T-cell (primary cell): ENCODE measurements around the gene ARRB2. TPM values are rescaled to one million over a fixed set of nuclear protein-coding genes. Genes with fewer than 3 reads are reported as not detected.

ENCODE experiments used
- ATAC-seq, 4 experiments: fragments of 200-7000 bp in 3 of 4; fragments of 150-1000 bp in 1 of 4; cut with Tn5 transposase; replicated peaks in 1 of 4; 1 replicate in 3 of 4; 2 replicates in 1 of 4; pipeline ENCODE4 v1.10.0; 2021; ENCODE audit warnings: moderate library complexity in 3 of 4, mild to moderate bottlenecking in 2 of 4, moderate number of reproducible peaks in 1 of 4
- CTCF ChIA-PET, 2 donors: fragments of 300-600 bp; sonication (Branson Sonifier 250); formaldehyde crosslinking; loops; one replicate each; lab custom pipeline; 2022; ENCODE audit warnings: antibody characterized with exemption in 2 of 2; lab: Charles Lee
- POLR2A ChIA-PET, 2 donors: fragments of 300-600 bp; sonication (Branson Sonifier 250); formaldehyde crosslinking; loops; one replicate each; lab custom pipeline; 2022; ENCODE audit warnings: antibody characterized with exemption in 2 of 2; lab: Charles Lee
- DNase-seq, 35 experiments: peaks; one replicate each; pipeline versions ENCODE4 v3.0.0 to v3.0.0-alpha.2; 2013 to 2023
- H3K27ac ChIP-seq: one replicate; pipeline ENCODE4 v1.5.1; 2013; ENCODE audit warnings: low read length
- H3K27me3 ChIP-seq, 2 experiments: replicated peaks in 1 of 2; 1 replicate in 1 of 2; 2 replicates in 1 of 2; pipeline versions ENCODE4 v1.6.1 to v1.7.0; 2013; ENCODE audit warnings: low read length in 1 of 2, mixed read lengths in 1 of 2; ENCODE audit not compliant: control insufficient read depth in 2 of 2, insufficient read depth in 2 of 2; ENCODE audit errors: extremely low read depth in 1 of 2
- H3K36me3 ChIP-seq, 2 donors: 1 replicate in 1 of 2; 2 replicates in 1 of 2; pipeline versions ENCODE4 v1.6.1 to v1.7.0; 2013; ENCODE audit warnings: low read length in 1 of 2; ENCODE audit not compliant: control insufficient read depth in 2 of 2, insufficient read depth in 1 of 2; ENCODE audit errors: extremely low read depth in 1 of 2
- H3K4me1 ChIP-seq, 2 experiments: 1 replicate in 1 of 2; 2 replicates in 1 of 2; pipeline versions ENCODE4 v1.6.1 to v1.7.0; 2013; ENCODE audit warnings: low read length in 2 of 2, mixed read lengths in 1 of 2; ENCODE audit not compliant: insufficient read depth in 2 of 2, control insufficient read depth in 1 of 2; ENCODE audit errors: extremely low read depth in 1 of 2
- H3K4me3 ChIP-seq, 2 donors: 1 replicate in 1 of 2; 2 replicates in 1 of 2; pipeline versions ENCODE4 v1.5.1 to v1.7.0; 2013; ENCODE audit warnings: mild to moderate bottlenecking in 2 of 2, low read length in 1 of 2, moderate library complexity in 1 of 2; ENCODE audit not compliant: control insufficient read depth in 1 of 2; ENCODE audit errors: extremely low read depth in 1 of 2
- H3K9me3 ChIP-seq: 2 replicates; pipeline ENCODE4 v1.7.0; 2013
- H3K27ac Mint-ChIP-seq, 2 donors: one replicate each; pipeline ENCODE4 v1.8.0; 2020 to 2021; ENCODE audit warnings: mild to moderate bottlenecking in 2 of 2, mixed read lengths in 2 of 2
- H3K27me3 Mint-ChIP-seq, 2 donors: one replicate each; pipeline ENCODE4 v1.8.0; 2021 to 2022; ENCODE audit warnings: mixed read lengths in 2 of 2
- H3K36me3 Mint-ChIP-seq: one replicate; pipeline ENCODE4 v1.8.0; 2021; ENCODE audit warnings: mixed read lengths
- H3K4me1 Mint-ChIP-seq, 3 donors: one replicate each; pipeline ENCODE4 v1.8.0; 2020 to 2022; ENCODE audit warnings: mixed read lengths in 3 of 3, mild to moderate bottlenecking in 1 of 3
- H3K4me3 Mint-ChIP-seq, 3 donors: one replicate each; pipeline ENCODE4 v1.8.0; 2020 to 2022; ENCODE audit warnings: mild to moderate bottlenecking in 3 of 3, mixed read lengths in 3 of 3, moderate library complexity in 3 of 3
- H3K9me3 Mint-ChIP-seq, 3 donors: one replicate each; pipeline ENCODE4 v1.8.0; 2020 to 2022; ENCODE audit warnings: mixed read lengths in 3 of 3
- WGBS: methylation state at CpG from one replicate; pipeline ENCODE4 v1.1.5; 2013; ENCODE audit warnings: missing lambda C conversion rate; ENCODE audit not compliant: insufficient coverage; 5-methylcytosine and 5-hydroxymethylcytosine counted together
- total RNA-seq, 35 experiments: library from RNA in 6 of 35; stranded (reverse) in 6 of 35; fragments of 120-200 nt in 1 of 35; gene quantifications; one replicate each; pipeline versions ENCODE4 v1.2.1 to v1.2.4 and lab custom pipeline; 2013 to 2026

ARRB2 gene
- total RNA-seq, 5 donors from 2014 or later (not counting 1 experiment from before 2014, with no cell fraction given): 247 to 374 (median 325) TPM

DNA sequence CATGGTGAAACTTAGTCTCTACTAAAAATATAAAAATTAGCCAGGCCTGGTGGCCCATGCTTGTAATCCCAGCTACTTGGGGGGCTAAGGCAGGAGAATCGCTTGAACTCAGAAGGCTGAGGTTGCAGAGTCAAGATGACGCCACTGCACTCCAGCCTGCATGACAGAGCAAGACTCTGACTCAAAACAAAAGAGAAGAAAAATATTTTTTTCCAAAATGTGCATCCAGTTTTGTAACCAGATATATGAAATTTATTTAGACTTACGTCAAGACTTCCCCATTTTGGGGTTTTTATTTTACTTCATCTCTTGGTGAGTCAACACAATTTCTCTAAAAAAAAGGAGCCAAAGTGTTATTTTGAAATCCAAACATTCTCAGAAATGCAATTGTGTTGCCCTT, 55.8 kb downstream of the ARRB2 start:
- H3K27me3 ChIP-seq: peaks cover 0 to 13% of the 10 kb centered on the region in 2 experiments
- H3K9me3 ChIP-seq: no peaks in the 10 kb centered on the region
- Mint-ChIP-seq H3K36me3 (no peaks in the 10 kb centered on the region), H3K4me1 (peaks cover 0 to under 1% (median 0%) of the 10 kb centered on the region in 3 donors), H3K27me3 (peaks cover 4 to 7% of the 10 kb centered on the region in 2 donors), H3K4me3 (no peak overlapping the region), H3K9me3 (no peaks in the 10 kb centered on the region), H3K27ac (no peak overlapping the region)
- H3K27ac ChIP-seq: no peak overlapping the region
- H3K36me3 ChIP-seq: no peaks in the 10 kb centered on the region
- ChIA-PET CTCF (no interaction called here), POLR2A (no interaction called here)
- peaks cover 0 to 1% of the 10 kb centered on the region in 2 experiments for H3K4me1 ChIP-seq
- no CpG with 5 or more reads among the region's 3 CpGs for WGBS
- ATAC-seq (no peak), DNase-seq (no peak)
- H3K4me3 ChIP-seq: no peak overlapping the region

DNA sequence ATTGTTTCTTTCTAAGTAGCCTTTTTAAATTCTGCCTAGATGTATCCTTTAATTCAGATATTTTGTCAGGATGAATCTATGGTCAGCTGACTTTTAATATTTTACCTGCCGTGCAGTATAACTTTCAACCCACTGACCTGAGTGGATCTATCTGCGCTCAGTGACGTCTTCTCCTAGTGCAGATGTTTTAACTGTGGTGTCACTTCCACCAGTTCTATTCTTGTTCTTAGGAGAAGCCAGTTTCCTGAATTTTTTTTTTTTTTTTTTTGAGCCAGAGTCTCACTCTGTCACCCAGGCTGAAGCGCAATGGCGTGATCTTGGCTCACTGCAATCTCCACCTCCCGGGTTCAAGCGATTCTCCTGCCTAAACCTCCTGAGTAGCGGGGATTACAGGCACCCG, 56.3 kb downstream of the ARRB2 start:
- Mint-ChIP-seq H3K4me3 (no peak overlapping the region), H3K36me3 (no peaks in the 10 kb centered on the region), H3K4me1 (peaks cover 4 to 5% (median 4%) of the 10 kb centered on the region in 3 donors), H3K9me3 (no peaks in the 10 kb centered on the region), H3K27me3 (peaks cover 4 to 7% of the 10 kb centered on the region in 2 donors), H3K27ac (no peak overlapping the region)
- 100% methylated on average over 5 of the region's 9 CpGs for WGBS
- H3K4me3 ChIP-seq: no peak overlapping the region
- no peak for DNase-seq
- POLR2A ChIA-PET: interaction anchor here in 1 of 2 donors (0.7 kb wide), 1 partner anchor 79 kb away, joined by 10 read pairs; no protein-coding TSS in a partner anchor
- CTCF ChIA-PET: no interaction called here
- H3K4me1 ChIP-seq: peaks cover 0 to 7% of the 10 kb centered on the region in 2 experiments
- H3K36me3 ChIP-seq: no peaks in the 10 kb centered on the region
- H3K27me3 ChIP-seq: peaks cover 0 to 17% of the 10 kb centered on the region in 2 experiments
- ATAC-seq: no peak
- no peaks in the 10 kb centered on the region for H3K9me3 ChIP-seq
- H3K27ac ChIP-seq: no peak overlapping the region

DNA sequence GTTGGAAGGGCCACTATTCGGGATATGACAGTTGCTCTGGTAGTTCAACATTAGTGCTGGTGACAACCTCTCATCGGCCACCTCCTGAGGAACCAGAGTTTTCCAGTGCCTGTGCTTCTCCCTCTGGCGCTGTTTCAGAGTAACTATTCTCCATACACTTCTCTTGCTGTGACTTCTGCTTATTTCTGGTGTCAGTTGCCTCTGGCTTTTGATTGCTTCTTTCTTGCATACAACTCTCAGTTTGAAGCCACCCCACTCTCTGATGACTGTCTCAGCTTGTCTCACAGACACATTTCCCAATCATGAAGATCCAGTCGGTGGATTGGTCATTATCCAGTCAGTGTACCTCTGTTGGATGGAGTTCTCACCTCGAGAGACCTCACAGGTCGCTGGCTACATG, 57.9 kb downstream of the ARRB2 start:
- Histone ChIP-seq H3K4me1 (peaks cover 0 to 11% of the 10 kb centered on the region in 2 experiments), H3K27me3 (peaks cover 0 to 27% of the 10 kb centered on the region in 2 experiments), H3K4me3 (no peak overlapping the region), H3K27ac (no peak overlapping the region), H3K9me3 (no peaks in the 10 kb centered on the region), H3K36me3 (no peaks in the 10 kb centered on the region)
- CTCF ChIA-PET: no interaction called here
- H3K36me3 Mint-ChIP-seq: no peaks in the 10 kb centered on the region
- no peak overlapping the region for H3K4me3 Mint-ChIP-seq
- no peak overlapping the region for H3K27ac Mint-ChIP-seq
- ATAC-seq (no peak), DNase-seq (no peak)
- WGBS: 96% methylated on average over 3 of the region's 6 CpGs
- peaks cover 4 to 7% of the 10 kb centered on the region in 2 donors for H3K27me3 Mint-ChIP-seq
- no peaks in the 10 kb centered on the region for H3K9me3 Mint-ChIP-seq
- H3K4me1 Mint-ChIP-seq: peaks cover 7 to 9% (median 7%) of the 10 kb centered on the region in 3 donors
- POLR2A ChIA-PET: no interaction called here

DNA sequence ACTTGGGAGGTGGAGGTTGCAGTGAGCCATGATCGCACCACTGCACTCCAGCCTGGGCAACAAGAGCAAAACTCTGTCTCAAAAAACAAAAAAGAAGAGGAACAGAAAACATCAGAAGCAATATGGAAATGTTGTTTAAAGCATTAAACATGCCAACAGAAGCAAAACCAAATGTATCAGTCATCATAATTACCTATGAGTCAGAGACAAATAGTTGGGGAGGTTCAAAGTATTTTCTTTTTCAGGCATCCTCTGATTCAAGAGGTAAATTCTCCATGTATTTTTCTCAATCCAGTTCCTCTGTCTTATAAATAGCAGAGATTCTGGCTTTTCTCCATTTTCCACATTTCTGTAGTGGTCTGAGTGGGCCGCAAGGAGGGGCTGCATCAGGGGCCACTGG, 59.2 kb downstream of the ARRB2 start:
- H3K27ac ChIP-seq: no peak overlapping the region
- H3K36me3 Mint-ChIP-seq: no peaks in the 10 kb centered on the region
- H3K4me1 ChIP-seq: peaks cover 0 to 11% of the 10 kb centered on the region in 2 experiments
- no peaks in the 10 kb centered on the region for H3K36me3 ChIP-seq
- no peaks in the 10 kb centered on the region for H3K9me3 Mint-ChIP-seq
- POLR2A ChIA-PET: interaction anchor here in 1 of 2 donors (0.6 kb wide), 1 partner anchor 126 kb away, joined by 13 read pairs; no protein-coding TSS in a partner anchor
- ATAC-seq (no peak), DNase-seq (no peak)
- peaks cover 7 to 9% (median 7%) of the 10 kb centered on the region in 3 donors for H3K4me1 Mint-ChIP-seq
- no peaks in the 10 kb centered on the region for H3K9me3 ChIP-seq
- H3K27me3 ChIP-seq: peaks cover 0 to 27% of the 10 kb centered on the region in 2 experiments
- CTCF ChIA-PET: no interaction called here
- H3K4me3 Mint-ChIP-seq: no peak overlapping the region
- peaks cover 4 to 5% of the 10 kb centered on the region in 2 donors for H3K27me3 Mint-ChIP-seq
- no peak overlapping the region for H3K27ac Mint-ChIP-seq
- no peak overlapping the region for H3K4me3 ChIP-seq
- WGBS: 100% methylated on average over 2 of the region's 2 CpGs

Other genes starting within 250 kb of the ARRB2 start
- under 1 TPM; 0.30 to 0.75 (median 0.53) TPM for gene SPNS2, start 211.8 kb upstream of the ARRB2 start, total RNA-seq
- gene MYBBP1A, start 155.2 kb upstream of the ARRB2 start, total RNA-seq: 100 to 1,000 TPM in 1 of 5 donors, 10 to 100 TPM in 4; 57.0 to 102 (median 94.2) TPM
- not detected for gene GGT6, start 150.1 kb upstream of the ARRB2 start, total RNA-seq
- gene SMTNL2, start 126.1 kb upstream of the ARRB2 start, total RNA-seq: not detected
- gene ALOX15, start 69.0 kb upstream of the ARRB2 start, total RNA-seq: under 1 TPM in 1 of 5 donors, not detected in 4; 0.13 TPM
- gene PELP1, start 6.5 kb upstream of the ARRB2 start, total RNA-seq: 10 to 100 TPM; 50.0 to 88.3 (median 85.0) TPM
- 10 to 100 TPM in 4 of 5 donors, 1 to 10 TPM in 1; 9.0 to 33.1 (median 28.6) TPM for gene MED11, start 20.8 kb downstream of the ARRB2 start, total RNA-seq
- gene ZMYND15, start 29.2 kb downstream of the ARRB2 start, total RNA-seq: 1 to 10 TPM in 1 of 5 donors, under 1 TPM in 4; 0.29 to 1.4 (median 0.44) TPM
- gene CXCL16, start 29.3 kb downstream of the ARRB2 start, total RNA-seq: 10 to 100 TPM in 1 of 5 donors, 1 to 10 TPM in 4; 2.5 to 11.2 (median 3.1) TPM
- gene TM4SF5, start 61.3 kb downstream of the ARRB2 start, total RNA-seq: not detected
- gene VMO1, start 75.7 kb downstream of the ARRB2 start, total RNA-seq: under 1 TPM in 4 of 5 donors, not detected in 1; 0.38 to 0.82 (median 0.59) TPM
- gene GLTPD2, start 78.3 kb downstream of the ARRB2 start, total RNA-seq: not detected
- 10 to 100 TPM; 45.7 to 63.5 (median 57.0) TPM for gene PSMB6, start 85.5 kb downstream of the ARRB2 start, total RNA-seq
- gene PLD2, start 96.5 kb downstream of the ARRB2 start, total RNA-seq: 10 to 100 TPM; 24.2 to 41.7 (median 31.4) TPM
- 100 to 1,000 TPM; 156 to 189 (median 164) TPM for gene MINK1, start 122.7 kb downstream of the ARRB2 start, total RNA-seq
- 10 to 100 TPM in 2 of 5 donors, 1 to 10 TPM in 3; 3.1 to 41.1 (median 4.1) TPM for gene C17orf107, start 188.9 kb downstream of the ARRB2 start, total RNA-seq
- 1 to 10 TPM in 3 of 5 donors, under 1 TPM in 2; 0.73 to 3.5 (median 1.3) TPM for gene CHRNE, start 192.5 kb downstream of the ARRB2 start, total RNA-seq
- gene GP1BA, start 221.6 kb downstream of the ARRB2 start, total RNA-seq: under 1 TPM in 1 of 5 donors, not detected in 4; 0.40 TPM
- gene SLC25A11, start 229.4 kb downstream of the ARRB2 start, total RNA-seq: 10 to 100 TPM; 30.9 to 51.6 (median 47.0) TPM
- 100 to 1,000 TPM; 109 to 158 (median 135) TPM for gene RNF167, start 229.6 kb downstream of the ARRB2 start, total RNA-seq
- 100 to 1,000 TPM; 654 to 853 (median 744) TPM for gene PFN1, start 237.9 kb downstream of the ARRB2 start, total RNA-seq
- 10 to 100 TPM; 31.0 to 38.4 (median 36.3) TPM for gene ENO3, start 240.5 kb downstream of the ARRB2 start, total RNA-seq